HPDE6-E6E7 (cell line): ENCODE data around the gene CCDC81.
"Not testable (repeated sequence)": the region's sequence is repeated elsewhere in the genome, so short reads cannot be mapped to it uniquely, and the experiment has no call there.

Experiments
- DNase-seq: peaks from one replicate; pipeline ENCODE4 v3.0.0; 2011; ENCODE audit warnings: missing footprints; ENCODE audit errors: extremely low spot score

CCDC81 gene

DNA sequence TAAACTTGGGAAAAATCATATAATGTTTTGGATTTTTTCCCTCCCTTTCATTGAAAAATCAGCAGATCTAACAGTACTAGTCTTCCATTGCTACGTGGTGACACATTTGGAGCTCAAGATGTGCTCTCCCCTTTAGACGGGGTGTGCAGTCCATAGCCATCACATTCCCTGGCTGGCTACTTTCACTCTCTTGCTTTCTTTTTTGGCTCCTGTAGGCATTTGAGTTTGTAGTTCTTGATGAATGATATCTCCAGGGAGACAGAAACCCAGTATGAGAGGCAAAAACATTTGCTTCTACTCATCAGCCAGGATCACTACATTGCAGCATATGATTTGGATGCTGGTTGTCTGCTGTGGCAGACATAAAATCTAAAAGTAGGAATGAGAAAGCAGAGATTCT, 12.1 kb downstream of the CCDC81 start:
- no peak for DNase-seq

DNA sequence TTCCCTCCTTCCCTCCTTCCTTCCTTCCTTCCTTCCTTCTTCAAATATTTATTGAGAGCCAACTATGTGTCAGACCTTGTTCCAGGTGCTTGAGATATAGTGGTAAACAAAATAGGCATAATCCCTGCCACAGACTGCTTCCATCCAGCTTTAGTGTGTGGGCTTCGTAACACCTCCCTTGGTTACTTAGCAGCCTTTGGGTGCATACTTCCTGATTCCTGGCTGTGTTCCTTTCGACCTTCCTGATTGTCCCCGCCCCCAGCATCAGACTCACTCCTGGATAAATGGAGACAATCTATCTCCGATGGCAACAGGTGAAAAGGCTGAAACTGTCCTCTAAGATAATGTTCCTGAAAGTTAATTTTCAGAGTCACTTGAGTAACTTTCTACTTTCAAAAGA, 13.5 kb downstream of the CCDC81 start:
- no peak for DNase-seq

DNA sequence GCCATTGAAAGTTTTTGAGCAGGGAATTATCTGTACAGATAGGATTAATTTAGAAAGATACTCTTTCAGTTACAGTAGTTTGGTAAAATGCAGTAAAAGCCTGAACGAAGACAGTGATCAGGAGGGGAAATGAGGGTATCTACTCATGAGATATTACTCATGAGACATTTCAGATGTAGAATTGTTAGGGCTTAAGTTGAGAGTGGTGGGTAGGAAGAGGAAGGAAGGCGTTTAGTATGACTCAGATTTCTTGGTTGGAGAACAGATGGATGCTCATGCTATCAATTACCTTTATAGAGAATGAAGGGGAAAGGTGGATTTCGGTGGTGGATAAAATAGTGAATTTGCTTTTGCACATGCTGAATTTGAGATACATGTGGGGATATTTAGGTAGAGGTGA, 15.8 kb downstream of the CCDC81 start:
- DNase-seq = no peak

DNA sequence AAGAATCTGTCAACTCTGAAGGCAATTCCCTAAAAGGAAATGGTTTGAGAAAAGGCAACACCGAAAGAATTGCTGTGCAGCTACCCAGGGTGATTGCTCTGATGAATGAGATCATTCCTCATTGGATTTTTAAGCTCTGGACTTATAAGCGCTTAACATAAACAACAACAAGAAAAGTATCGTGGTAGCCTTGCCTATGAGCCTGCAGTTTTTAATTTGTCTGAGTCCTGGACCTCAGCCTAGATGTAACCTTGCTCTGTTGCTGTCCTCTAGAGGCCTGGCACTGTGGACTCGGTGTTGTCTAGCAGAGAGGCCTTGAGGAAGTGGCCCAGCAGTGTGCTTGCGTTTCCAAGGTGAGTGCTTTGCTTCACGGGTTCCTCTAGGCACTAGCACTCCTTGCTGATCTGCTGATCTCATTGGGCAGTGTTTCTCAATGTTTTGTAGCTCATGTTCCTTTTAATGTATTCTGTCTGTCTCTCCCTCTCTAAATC, 20.4 kb downstream of the CCDC81 start:
- no peak for DNase-seq

DNA sequence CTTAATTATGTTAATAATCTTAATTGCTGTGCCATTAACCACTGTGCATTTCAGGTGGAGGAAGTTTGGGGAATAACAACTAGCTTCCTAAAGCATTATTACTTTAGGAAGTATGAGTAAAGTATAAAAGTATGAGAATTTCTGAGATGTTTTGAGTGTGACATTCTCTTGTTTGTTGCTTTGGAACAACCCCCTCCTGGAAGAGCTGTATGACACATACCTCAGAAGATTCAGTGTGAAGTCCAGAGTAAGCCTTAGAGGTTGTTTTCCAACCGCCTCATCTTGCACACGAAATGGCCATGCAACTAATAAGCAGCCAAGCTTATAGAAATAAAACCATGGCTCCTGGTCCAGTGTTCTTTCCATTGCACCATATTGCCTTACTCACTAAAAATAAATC, 21.7 kb downstream of the CCDC81 start:
- DNase-seq = no peak

DNA sequence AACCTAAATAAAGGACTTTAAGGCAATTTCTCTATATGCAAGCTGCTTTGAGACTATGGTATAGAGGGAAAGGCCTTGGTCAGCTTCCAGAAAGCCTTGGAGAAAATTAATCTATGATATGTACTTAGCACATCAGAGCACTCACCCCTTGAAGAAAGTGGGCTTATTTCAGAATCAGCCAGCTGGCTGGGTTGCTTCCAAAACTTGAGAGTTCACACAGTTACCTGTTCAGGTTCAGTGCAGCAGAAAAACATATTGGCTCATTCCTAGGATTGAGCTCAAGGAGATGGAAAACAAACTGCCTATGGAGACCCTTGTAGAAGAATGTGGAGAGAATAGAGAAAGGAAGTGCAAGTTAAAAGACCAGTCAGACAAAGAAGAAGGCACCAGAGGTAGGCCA, 22.7 kb downstream of the CCDC81 start:
- DNase-seq = no peak

DNA sequence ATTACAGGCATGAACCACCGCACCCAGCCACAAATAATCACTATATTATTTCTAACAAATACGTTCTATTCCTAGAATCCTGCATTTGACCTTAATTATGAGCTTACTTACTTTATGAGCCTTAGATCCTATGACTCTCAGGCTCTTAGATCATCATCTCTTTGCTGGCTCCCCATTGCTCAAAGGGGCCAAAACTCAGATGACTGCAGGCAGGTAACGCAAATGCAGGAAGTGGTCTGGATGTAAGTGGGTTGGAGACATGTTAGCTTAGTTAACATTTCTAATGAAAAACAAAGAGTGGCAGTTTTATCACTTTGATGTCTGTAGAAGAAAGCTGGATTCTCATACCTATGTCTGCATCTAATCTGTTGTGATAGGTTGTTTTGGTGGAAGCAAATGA, 23.4 kb downstream of the CCDC81 start:
- no peak for DNase-seq

DNA sequence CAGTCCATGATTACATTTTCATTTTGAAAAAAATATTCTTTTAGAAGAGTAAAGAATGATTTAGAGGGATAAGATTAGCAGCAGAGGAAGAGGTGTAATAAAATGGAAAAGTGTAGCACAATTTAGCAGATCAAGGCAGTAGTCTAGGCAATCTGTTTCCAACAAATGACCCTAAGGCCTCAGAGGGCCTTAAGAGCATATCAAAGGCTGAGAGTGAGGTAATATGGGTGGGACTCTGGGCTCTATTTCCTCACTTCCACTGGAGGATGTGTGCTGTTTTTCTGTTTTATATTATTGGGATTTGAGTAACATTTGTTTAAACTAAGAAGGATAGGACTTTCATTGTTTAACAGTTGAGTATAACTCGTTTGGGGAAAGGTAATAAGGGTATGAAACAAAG, 28.8 kb downstream of the CCDC81 start:
- no peak for DNase-seq

DNA sequence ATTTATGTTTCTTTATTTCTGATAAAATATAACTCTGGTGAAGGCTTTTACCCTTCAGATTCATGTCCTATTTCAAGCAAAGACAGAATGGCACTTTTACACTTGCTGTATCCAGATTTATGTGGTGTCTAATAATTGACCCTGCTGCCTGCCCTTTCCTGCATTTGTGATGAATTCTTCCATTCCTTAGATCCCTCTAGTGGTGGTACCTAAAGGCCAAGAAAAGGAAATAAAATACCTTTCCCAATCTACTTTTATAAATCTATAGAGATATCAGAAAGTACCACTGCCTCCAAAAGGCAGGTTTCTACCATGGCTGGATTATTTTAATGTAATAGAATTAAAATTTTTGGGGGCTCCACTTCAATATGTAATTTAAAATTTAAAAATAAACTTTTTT, 34.2 kb downstream of the CCDC81 start:
- no peak for DNase-seq

DNA sequence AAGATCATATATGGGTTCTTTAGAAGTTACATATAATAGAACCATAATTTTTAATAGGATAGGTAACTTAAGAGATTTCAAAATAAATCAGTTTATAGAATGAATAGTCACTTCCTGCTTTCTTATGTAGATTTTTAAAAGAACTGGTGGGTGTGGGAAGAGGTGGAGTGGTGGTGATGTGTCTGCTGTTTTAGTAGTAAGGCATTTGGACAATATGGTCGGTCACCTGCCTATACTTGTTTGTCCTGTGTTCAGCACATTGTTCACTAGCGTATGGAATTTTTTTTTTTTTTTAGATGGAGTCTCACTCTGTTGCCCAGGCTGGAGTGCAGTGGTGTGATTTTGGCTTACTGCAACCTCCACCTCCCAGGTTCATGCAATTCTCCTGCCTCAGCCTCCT, 39.3 kb downstream of the CCDC81 start:
- DNase-seq = peak; percentile 26

DNA sequence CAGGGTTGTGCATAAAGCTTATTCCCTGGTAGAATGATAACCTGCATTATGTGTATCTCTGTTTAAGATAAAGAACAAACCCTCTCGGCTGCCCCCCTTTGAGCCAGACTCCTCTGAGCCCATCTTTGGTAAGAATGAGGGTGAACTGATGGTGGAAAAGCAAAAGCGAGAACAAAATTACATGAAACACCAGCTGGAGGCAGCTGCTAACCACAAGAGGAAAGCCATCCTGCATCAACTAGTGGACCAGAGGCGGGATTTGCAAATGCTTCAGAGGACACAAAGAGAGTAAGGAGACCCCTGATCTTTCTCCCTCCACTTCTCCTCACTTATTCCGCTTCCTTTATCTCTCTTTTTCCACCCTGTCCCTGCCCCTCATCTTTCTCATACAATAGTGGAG, 40.3 kb downstream of the CCDC81 start:
- DNase-seq = no peak

DNA sequence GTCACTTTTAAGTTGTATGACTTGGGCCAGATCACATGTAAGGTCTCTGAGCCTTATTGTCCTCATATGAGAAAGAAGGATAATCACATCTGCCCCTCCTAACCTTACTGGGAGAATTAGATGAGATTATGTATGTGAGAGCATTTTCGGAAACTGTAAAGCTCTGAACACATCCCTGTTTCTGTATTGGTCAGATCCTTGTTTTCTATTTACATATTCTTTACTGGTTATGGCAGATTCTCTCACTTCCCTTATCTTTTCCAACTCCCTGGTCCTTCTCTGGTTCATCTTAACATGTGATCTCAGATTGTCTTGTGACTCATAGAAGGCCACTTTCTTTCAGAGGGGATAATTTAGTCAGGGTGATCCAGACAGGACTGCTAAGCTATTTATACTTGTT, 41.8 kb downstream of the CCDC81 start:
- no peak for DNase-seq

DNA sequence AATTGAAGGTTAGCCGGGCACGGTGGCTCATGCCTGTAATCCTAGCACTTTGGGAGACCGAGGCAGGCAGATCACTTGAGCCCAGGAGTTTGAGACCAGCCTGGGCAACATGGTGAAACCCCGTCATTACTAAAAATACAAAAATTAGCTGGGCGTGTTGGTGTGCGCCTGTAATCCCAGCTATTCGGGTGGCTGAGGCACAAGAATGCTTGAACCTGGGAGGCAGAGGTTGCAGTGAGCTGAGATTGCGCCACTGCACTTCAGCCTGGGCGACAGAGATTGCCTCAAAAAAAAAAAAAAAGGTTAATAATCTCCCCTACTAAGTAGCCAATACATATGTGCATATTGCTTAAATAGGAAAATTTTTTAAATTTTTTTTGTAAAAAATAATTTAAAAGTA, 42.3 kb downstream of the CCDC81 start:
- DNase-seq = not testable (repeated sequence)

DNA sequence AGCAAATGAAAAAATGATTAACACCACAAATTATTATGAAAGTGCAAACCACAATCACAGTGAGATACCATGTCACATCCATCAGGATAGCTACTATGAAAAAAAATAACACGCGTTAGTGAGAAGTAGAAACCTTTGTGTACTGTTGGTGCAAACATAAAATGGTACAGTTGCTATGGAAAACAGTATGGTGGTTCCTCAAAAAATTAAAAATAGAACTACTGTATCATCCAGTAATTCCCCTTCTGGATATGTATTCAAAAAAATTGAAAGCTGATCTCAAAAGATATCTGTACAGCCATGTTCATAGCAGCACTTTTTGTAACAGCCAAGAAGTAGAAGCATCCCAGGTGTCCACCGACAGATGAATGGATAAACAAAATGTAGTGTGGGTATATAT, 43.4 kb downstream of the CCDC81 start:
- no peak for DNase-seq

DNA sequence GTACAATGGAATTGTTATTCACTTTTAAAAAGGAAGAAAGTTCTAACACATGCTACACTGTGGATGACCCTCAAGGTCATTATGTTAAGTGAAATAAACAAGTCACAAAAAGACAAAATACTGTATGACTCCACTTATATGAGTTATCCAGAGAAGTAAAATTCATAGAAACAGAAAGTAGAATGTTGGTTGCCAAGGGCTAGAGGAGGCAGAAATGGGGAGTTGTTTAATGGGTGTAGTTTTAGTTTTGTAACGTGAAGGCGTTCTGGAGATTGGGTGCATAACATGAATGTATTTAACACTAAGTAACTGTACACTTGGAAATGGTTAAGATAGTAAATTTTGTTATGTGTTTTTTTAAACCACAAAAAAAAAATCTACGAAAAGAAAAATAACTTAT, 43.8 kb downstream of the CCDC81 start:
- DNase-seq = no peak

DNA sequence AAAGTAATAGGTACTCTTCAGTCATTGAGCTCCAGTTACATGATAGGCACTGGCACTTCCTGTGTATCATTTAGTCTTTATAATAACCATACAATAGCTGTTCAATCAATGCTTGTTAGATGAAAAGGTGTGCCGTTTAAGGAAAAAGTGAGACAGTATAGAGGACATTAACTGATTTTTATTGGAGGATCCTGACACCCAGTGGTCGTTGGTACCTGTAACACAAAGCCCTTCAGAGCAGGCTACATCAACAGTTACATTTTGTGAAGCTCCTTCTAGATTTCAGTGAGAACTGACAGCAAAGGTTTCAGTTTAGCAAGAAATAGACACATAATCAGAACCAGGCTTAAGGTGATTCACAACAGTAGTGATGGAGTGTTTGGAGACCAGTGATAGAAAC, 44.2 kb downstream of the CCDC81 start:
- no peak for DNase-seq

DNA sequence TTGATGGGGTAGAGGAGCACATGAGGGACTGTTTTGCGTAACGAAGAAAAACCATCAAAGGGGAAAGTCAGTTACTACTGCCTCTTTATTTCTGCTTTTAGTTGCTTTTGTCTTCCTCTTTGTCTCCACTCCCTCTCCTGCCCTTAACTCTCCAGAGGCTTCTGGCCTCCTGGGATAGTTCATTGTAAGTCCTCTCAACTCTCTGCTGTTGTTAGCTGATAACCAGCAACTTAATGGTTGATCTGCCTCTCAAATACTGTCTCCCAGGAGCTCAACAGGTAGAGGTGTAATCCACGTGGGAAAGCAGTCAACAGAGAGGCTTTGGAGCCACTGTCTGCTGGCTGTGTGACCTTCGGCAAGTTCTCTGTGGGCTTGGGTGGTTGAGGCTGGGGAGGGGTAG, 47.3 kb downstream of the CCDC81 start:
- no peak for DNase-seq

DNA sequence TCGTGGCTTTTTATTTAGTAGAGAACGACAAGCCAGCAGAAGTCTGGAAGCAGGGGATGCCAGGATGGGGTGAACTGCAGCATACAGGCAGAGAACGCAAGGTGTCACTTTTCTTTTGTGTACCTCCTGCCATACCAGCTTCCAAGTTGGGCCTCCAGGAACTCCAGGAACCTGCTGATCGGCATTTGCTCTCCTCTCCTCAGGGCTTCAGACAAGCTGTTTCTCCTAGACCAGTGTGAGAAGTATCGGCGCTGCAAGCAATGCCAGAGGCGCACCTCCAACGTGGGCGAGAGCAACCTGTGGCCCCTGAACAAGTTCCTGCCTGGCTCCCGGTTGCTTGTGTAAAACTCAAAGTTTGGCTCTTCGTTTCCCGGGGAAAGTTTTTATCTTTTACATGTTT, 47.7 kb downstream of the CCDC81 start:
- DNase-seq = no peak

DNA sequence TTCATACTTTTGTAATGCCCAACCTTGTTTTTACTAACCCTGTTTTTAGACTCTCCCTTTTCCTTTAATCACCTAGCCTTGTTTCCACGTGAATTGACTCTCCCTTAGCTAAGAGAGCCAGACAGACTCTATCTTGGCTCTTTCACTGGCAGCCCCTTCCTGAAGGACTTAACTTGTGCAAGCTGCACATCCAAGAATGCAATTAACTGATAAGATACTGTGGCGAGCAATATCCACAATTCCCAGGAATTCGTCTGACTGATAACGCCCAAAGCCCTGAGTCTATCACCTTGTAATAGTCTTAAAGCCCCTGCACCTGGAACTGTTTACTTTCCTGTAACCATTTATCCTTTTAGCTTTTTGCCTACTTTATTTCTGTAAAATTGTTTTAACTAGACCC, 48.8 kb downstream of the CCDC81 start:
- not testable (repeated sequence) for DNase-seq

DNA sequence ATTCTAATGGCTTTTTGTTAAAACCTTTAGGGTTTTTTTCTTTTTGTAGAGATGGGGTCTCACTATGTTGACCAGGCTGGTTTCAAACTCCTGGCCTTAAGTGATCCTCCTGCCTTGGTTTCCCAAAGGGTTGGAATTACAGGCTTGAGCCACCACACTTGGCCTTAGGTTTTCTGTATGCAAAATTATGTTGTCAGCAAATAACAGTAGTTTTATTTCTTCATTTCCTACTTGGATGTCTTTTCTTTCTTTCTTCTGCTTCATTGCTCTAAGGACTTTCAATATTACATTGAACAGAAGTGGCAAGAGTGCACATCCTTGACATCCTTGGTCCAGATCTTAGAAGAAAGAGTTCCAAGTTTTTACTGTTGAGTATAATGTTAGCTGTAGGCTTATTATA, 52.8 kb downstream of the CCDC81 start:
- no peak for DNase-seq

DNA sequence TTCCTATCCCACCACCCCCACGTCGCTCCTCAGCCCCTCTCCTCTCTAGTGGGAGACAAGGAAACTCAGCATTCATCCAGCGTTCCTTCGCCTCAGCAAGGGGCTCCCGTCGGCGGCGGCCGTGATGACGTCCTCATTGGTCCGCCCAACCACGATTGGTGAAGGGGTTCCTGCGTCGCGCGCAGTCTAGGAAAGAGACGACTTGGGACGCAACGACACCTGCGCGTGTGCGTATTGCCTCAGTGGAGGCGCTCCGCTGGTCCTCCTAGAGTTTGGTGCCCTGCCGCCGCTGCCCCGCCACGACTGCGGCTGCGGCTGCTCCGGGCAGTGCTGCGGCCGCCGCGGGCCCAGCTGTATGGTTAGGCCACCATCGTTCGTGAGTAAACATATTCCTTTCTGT, 56.6 kb downstream of the CCDC81 start:
- no peak for DNase-seq

DNA sequence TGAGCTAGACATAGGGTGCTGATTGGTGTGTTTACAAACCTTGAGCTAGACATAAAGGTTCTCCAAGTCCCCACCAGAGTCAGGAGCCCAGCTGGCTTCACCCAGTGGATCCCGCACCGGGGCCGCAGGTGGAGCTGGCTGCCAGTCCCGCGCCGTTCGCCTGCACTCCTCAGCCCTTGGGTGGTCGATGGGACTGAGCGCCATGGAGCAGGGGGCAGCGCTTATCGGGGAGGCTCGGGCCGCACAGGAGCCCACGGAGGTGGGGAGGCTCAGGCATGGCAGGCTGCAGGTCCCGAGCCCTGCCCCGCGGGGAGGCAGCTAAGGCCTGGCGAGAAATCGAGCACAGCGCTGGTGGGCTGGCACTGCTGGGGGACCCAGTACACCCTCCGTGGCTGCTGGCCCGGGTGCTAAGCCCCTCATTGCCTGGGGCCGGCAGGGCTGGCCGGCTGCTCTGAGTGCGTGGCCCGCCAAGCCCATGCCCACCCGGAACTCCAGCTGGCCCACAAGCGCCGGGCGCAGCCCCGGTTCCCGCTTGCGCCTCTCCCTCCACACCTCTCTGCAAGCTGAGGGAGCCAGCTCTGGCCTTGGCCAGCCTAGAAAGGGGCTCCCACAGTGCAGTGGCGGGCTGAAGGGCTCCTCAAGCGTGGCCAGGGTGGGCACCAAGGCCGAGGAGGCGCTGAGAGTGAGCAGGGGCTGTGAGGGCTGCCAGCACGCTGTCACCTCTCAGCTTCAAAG, 58.8 kb downstream of the CCDC81 start:
- DNase-seq = not testable (repeated sequence)

DNA sequence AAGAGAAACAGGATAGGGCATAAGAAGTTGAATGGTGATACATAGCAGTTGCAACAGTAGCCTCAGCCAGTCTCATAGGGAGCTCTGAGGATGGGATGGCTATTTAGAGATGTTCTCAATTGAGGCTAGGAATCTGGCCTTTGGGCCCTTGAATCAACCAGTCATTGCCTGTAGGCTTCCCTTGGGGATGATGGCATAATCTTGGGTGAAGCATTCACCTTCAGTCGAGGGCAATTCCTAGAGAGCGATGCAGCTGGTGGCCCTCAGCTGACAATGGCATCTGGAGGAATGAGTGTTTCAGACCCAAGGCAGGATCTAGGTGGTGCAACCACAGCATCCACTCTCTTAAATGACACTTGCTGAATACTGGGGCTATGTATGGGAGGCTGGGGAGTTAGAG, 61.0 kb downstream of the CCDC81 start:
- DNase-seq = no peak

DNA sequence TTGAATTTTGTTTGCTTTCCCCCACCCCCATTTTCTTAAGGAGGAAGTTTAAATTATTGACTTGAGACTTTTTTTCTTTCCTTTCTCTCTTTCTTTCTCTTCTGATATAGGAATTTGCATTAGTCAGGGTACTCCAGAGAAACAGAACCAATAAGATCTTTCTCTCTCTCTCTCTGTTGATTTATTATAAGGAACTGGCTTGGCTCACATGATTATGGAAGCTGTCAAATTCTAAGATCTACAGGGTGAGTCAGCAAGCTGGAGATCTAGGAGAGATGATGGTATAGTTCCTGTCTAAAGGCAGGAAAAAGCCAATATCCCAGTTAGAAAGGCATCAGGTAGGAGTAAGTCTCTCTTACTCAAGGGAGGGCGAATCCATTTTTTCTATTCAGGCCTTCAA, 64.0 kb downstream of the CCDC81 start:
- no peak for DNase-seq
